Measurements from ENCODE around the gene CORO6. TPM values are rescaled to one million over a fixed set of nuclear protein-coding genes. Genes with fewer than 3 reads are reported as not detected.

Gene CORO6
- total and polyA plus RNA-seq, 2 of the 13 experiments (the other 11 are each of a cell fraction or from before 2014, with no cell fraction given), result 0.42 to 0.82 TPM

DNA sequence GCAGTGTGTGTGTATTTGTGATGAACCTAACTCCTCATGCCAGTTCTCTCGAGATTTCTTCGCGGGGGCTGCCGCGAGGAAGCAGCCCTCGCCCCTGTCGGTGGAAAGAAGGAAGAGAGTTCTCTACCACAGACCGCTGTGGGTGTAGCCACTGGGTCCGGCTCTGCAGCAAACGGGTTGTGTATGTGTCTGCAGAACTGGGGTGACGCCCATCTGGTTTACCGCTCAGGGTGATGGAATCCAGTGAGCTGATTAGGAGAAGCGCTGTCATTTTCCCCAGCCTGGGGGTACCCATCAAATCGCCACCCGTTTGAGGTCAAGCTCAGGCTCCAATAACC lies 7.7 kb downstream of the CORO6 start (continued):
- TF ChIP-seq ZEB1 (IDR thresholded peaks at IDR 0.05; ENCODE audit: insufficient replicate concordance, low read depth), result no peak
- TF ChIP-seq EHMT2 (IDR thresholded peaks at IDR 0.05; ENCODE audit: borderline replicate concordance, low read depth, low read length), result no peak
- no peak for TF ChIP-seq U2AF2 (IDR thresholded peaks at IDR 0.05; ENCODE audit: low read depth, low read length)
- TF ChIP-seq ZBTB7B (CRISPR knock-in tag; IDR thresholded peaks at IDR 0.05), result no peak
- TF ChIP-seq LRRFIP1 (CRISPR knock-in tag; conservative IDR thresholded peaks at IDR 0.05), result no peak
- TF ChIP-seq GTF3A (CRISPR knock-in tag; conservative IDR thresholded peaks at IDR 0.05), result no peak
- TF ChIP-seq ZBTB39 (CRISPR knock-in tag; IDR thresholded peaks at IDR 0.05), result no peak
- no peak for TF ChIP-seq ONECUT2 (CRISPR knock-in tag; IDR thresholded peaks at IDR 0.05)
- TF ChIP-seq MTA1 (CRISPR knock-in tag; IDR thresholded peaks at IDR 0.05; ENCODE audit: borderline replicate concordance), result 0 out of 2 replicates have a peak, but pooled peaks have one; percentile 21
- TF ChIP-seq, protein P1, sequence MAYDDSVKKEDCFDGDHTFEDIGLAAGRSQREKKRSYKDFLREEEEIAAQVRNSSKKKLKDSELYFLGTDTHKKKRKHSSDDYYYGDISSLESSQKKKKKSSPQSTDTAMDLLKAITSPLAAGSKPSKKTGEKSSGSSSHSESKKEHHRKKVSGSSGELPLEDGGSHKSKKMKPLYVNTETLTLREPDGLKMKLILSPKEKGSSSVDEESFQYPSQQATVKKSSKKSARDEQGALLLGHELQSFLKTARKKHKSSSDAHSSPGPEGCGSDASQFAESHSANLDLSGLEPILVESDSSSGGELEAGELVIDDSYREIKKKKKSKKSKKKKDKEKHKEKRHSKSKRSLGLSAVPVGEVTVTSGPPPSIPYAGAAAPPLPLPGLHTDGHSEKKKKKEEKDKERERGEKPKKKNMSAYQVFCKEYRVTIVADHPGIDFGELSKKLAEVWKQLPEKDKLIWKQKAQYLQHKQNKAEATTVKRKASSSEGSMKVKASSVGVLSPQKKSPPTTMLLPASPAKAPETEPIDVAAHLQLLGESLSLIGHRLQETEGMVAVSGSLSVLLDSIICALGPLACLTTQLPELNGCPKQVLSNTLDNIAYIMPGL (CRISPR knock-in tag; IDR thresholded peaks at IDR 0.05; ENCODE audit: borderline replicate concordance in 1 of 2, low read depth in 1 of 2), result 0 out of 4 replicates have a peak, but pooled peaks of 1 of the 2 experiments have one; percentile 3
- no peak for TF ChIP-seq KAT2B (IDR thresholded peaks at IDR 0.05; ENCODE audit: borderline replicate concordance, low read depth, low read length)
- TF ChIP-seq, protein P2, sequence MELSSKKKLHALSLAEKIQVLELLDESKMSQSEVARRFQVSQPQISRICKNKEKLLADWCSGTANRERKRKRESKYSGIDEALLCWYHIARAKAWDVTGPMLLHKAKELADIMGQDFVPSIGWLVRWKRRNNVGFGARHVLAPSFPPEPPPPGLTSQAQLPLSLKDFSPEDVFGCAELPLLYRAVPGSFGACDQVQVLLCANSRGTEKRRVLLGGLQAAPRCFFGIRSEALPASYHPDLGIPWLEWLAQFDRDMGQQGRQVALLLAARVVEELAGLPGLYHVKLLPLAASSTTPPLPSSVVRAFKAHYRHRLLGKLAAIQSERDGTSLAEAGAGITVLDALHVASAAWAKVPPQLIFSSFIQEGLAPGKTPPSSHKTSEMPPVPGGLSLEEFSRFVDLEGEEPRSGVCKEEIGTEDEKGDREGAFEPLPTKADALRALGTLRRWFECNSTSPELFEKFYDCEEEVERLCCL (CRISPR knock-in tag; IDR thresholded peaks at IDR 0.05; ENCODE audit: borderline replicate concordance), result no peak
- TF ChIP-seq RCOR2 (CRISPR knock-in tag; IDR thresholded peaks at IDR 0.05), result no peak
- no peak for TF ChIP-seq ZNF496 (CRISPR knock-in tag; IDR thresholded peaks at IDR 0.05; ENCODE audit: insufficient replicate concordance)
- no peak for TF ChIP-seq RARA (CRISPR knock-in tag; IDR thresholded peaks at IDR 0.05)
- TF ChIP-seq FOXP1 (IDR thresholded peaks at IDR 0.05), result no peak
- no peak for TF ChIP-seq FOXP1 (CRISPR knock-in tag; IDR thresholded peaks at IDR 0.05)
